Adrenal gland (tissue), 12 donors: ENCODE measurements around the gene NXPH3. TPM values are rescaled to one million over a fixed set of nuclear protein-coding genes. Genes with fewer than 3 reads are reported as not detected.

Experiments used
- DNase-seq, 7 donors: peaks; one replicate each; pipeline ENCODE4 v3.0.0-alpha.2; 2019 to 2020
- H3K27ac ChIP-seq, 5 donors: fragments of 200-600 bp; sonication (generic) in 4 of 5; 1 replicate in 3 of 5; 2 replicates in 2 of 5; pipeline versions ENCODE4 v1.5.1 to v1.8.0; 2016 to 2020; ENCODE audit warnings: mild to moderate bottlenecking in 1 of 5
- H3K27me3 ChIP-seq: fragments of 200-600 bp; 2 replicates; pipeline ENCODE4 v1.8.0; 2021
- H3K36me3 ChIP-seq, 2 donors: fragments of 200-600 bp; replicated peaks in 1 of 2; 1 replicate in 1 of 2; 2 replicates in 1 of 2; pipeline versions ENCODE4 v1.5.1 to v1.8.0; 2018 to 2022
- H3K4me1 ChIP-seq, 2 donors: fragments of 200-600 bp; replicated peaks in 1 of 2; 1 replicate in 1 of 2; 2 replicates in 1 of 2; pipeline versions ENCODE4 v1.5.1 to v1.8.0; 2018 to 2021
- H3K4me3 ChIP-seq, 4 donors: fragments of 200-600 bp; sonication (generic) in 3 of 4; one replicate each; pipeline ENCODE4 v1.5.1; 2016 to 2018
- H3K9me3 ChIP-seq, 3 donors: fragments of 200-600 bp; sonication (generic) in 1 of 3; replicated peaks in 1 of 3; 1 replicate in 2 of 3; 2 replicates in 1 of 3; pipeline versions ENCODE4 v1.5.1 to v1.8.0; 2016 to 2021
- POLR2A ChIP-seq, 2 donors: fragments of 450-650 bp; IDR thresholded peaks; one replicate each; pipeline ENCODE4 v1.6.1; 2017; ENCODE audit warnings: antibody characterized with exemption in 2 of 2, mild to moderate bottlenecking in 2 of 2, moderate library complexity in 1 of 2
- WGBS, 4 donors: extraction: QIAGEN DNeasy Blood & Tissue Kit in 2 of 4; methylation state at CpG; one replicate each; pipeline versions ENCODE4 v1.1.5 to v1.1.7; 2013 to 2017; 5-methylcytosine and 5-hydroxymethylcytosine counted together
- intact Hi-C, 2 donors: fragments of 100-400 bp; cut with DNase I; formaldehyde crosslinking; loops; one replicate each; pipeline versions ENCODE4 v1.14.1 to v1.15.0; 2022 to 2023
- polyA plus RNA-seq, 3 donors: library from polyadenylated mRNA; stranded (reverse); fragments of 200-250 nt in 2 of 3; fragments of 350-450 nt in 1 of 3; fragmentation: Illumina TruSeq in 1 of 3; extraction: RNeasy Lipid Tissue Mini Kit (QIAGEN cat#74804) in 1 of 3; gene quantifications; one replicate each; pipeline ENCODE4 v1.2.3, GENCODE V29; 2013 to 2014
- total RNA-seq, 9 donors: library from RNA; depleted of rRNA in 4 of 9; stranded (reverse); fragments of >200 nt in 4 of 9; fragments of 120-200 nt in 1 of 9; fragmentation: NEBNext Ultra II Directional in 1 of 9; extraction: Animal tissue kit (Norgen Biotek cat#: 25700) in 1 of 9; gene quantifications; one replicate each; pipeline versions ENCODE4 v1.1.0 to v1.2.4, GENCODE V29; 2013 to 2023
- TF ChIP-seq, protein P1 (sequence below), 6 experiments: fragments of 450-650 bp in 4 of 6; fragments of 200-600 bp in 2 of 6; sonication (generic) in 1 of 6; IDR thresholded peaks; 1 replicate in 5 of 6; 2 replicates in 1 of 6; pipeline versions ENCODE4 v1.5.1 to v1.8.0; 2016 to 2021; ENCODE audit warnings: antibody characterized with exemption in 6 of 6, mild to moderate bottlenecking in 2 of 6, moderate library complexity in 1 of 6
- donor health status: healthy with polysubstance abuse.
- donor health status: Bipolar disorder and iron deficiency.
- donor health status: DM: yes; HTN: yes; CAD: no.
- donor health status: DM: no; HTN: no; CAD: no.
- donor health status: DM: no; HTN: no; CAD: no.
- donor health status: DM: yes; HTN: yes; CAD: no.

The NXPH3 gene
- total and polyA plus RNA-seq, 12 donors: 0.30 to 6.1 (median 1.2) TPM

DNA sequence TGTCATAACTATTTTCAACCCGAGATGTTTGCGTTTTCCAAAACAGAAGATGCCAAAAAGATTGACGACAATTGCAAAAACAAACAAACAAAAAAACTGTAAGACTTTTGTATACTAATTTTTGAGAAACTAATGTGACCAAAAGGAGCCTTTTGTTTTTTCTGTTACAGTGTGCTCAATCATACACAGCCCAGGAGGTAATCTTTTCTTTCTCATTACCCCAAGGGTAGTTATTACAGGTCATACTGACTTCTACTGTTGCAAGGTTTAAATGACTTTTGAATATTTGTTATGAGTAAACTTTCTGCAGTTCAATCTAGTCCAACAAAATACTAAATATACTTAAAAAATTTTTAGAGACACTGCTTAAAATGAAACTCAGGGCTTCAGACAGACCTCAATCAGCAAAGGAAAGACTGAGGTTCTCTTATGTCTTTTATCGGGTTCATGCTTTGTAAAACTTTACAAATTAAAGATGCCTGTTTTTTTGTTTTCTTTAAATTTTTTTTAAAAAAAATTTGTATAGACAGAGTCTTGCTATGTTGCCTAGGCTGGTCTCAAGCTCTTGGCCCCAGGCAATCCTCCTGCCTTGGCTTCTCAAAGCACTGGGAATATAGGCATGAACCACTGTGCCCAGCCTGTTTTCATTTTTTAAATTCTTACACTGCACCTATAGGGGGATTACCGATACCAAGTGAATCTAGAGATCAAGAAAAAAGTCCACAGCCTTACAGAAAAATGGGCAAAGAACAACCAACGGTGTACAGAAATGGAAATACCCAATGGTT is 54.6 kb downstream of the NXPH3 start:
- no peak for DNase-seq
- no peaks in the 10 kb centered on the region for H3K27me3 ChIP-seq
- H3K9me3 ChIP-seq: no peaks in the 10 kb centered on the region
- H3K4me3 ChIP-seq: no peak overlapping the region
- H3K27ac ChIP-seq: no peak overlapping the region
- peaks cover 0 to 3% of the 10 kb centered on the region in 2 donors for H3K36me3 ChIP-seq
- intact Hi-C loops: no loop called here
- 72 to 83% (median 79%) methylated on average over 6 of the region's 6 CpGs for WGBS, 4 donors
- no peak for TF ChIP-seq POLR2A (IDR thresholded peaks at IDR 0.05)
- TF ChIP-seq, protein P1, sequence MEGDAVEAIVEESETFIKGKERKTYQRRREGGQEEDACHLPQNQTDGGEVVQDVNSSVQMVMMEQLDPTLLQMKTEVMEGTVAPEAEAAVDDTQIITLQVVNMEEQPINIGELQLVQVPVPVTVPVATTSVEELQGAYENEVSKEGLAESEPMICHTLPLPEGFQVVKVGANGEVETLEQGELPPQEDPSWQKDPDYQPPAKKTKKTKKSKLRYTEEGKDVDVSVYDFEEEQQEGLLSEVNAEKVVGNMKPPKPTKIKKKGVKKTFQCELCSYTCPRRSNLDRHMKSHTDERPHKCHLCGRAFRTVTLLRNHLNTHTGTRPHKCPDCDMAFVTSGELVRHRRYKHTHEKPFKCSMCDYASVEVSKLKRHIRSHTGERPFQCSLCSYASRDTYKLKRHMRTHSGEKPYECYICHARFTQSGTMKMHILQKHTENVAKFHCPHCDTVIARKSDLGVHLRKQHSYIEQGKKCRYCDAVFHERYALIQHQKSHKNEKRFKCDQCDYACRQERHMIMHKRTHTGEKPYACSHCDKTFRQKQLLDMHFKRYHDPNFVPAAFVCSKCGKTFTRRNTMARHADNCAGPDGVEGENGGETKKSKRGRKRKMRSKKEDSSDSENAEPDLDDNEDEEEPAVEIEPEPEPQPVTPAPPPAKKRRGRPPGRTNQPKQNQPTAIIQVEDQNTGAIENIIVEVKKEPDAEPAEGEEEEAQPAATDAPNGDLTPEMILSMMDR (IDR thresholded peaks at IDR 0.05): no peak
- H3K4me1 ChIP-seq: peaks cover 30 to 71% of the 10 kb centered on the region in 2 donors

DNA sequence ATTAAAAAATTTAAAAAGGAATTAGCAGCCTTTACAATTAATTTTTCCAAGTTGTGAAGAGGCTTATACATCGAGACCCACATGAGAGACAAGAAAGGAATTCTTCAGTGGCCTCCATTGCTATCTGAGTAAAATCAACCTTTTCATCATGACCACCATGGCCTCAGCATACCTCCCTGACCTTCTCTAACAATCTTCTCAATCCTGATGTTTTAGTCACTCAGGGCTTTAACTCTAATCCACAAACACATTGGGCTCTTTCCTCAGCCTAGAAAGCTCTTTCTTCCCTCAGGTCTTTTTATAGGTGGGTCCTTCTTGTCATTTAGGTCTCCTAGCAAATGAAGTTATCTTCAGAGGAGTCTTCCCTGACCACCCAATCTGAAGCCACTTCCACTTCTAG is 55.8 kb downstream of the NXPH3 start:
- Histone ChIP-seq H3K27ac (no peak overlapping the region), H3K4me1 (peaks cover 31 to 82% of the 10 kb centered on the region in 2 donors), H3K27me3 (no peaks in the 10 kb centered on the region), H3K4me3 (no peak overlapping the region), H3K36me3 (no peaks in the 10 kb centered on the region), H3K9me3 (no peaks in the 10 kb centered on the region)
- intact Hi-C loops: no loop called here
- WGBS, 4 donors: 94 to 100% (median 96%) methylated on average over 1 of the region's 1 CpG
- DNase-seq: no peak
- no peak for TF ChIP-seq POLR2A (IDR thresholded peaks at IDR 0.05)
- TF ChIP-seq, protein P1 (IDR thresholded peaks at IDR 0.05): no peak

Other genes with a start within 250 kb of the NXPH3 start
- 10 to 100 TPM; 39.1 to 58.7 (median 49.6) TPM for gene ZNF652, start 213.6 kb upstream of the NXPH3 start, total RNA-seq
- gene ZNF652, start 213.6 kb upstream of the NXPH3 start, polyA plus RNA-seq: 10 to 100 TPM; 22.7 to 52.8 (median 39.3) TPM
- 100 to 1,000 TPM in 7 of 9 donors, 10 to 100 TPM in 2; 80.7 to 183 (median 136) TPM for gene PHB1, start 161.0 kb upstream of the NXPH3 start, total RNA-seq
- gene PHB1, start 161.0 kb upstream of the NXPH3 start, polyA plus RNA-seq: 100 to 1,000 TPM in 2 of 3 donors, 10 to 100 TPM in 1; 66.4 to 222 (median 101) TPM
- gene NGFR, start 80.6 kb upstream of the NXPH3 start, total RNA-seq: 10 to 100 TPM in 8 of 9 donors, 1 to 10 TPM in 1; 4.2 to 77.8 (median 27.7) TPM
- gene NGFR, start 80.6 kb upstream of the NXPH3 start, polyA plus RNA-seq: 10 to 100 TPM; 14.0 to 25.5 (median 21.8) TPM
- gene SPOP, start 102.2 kb downstream of the NXPH3 start, total RNA-seq: 10 to 100 TPM; 44.0 to 86.4 (median 59.1) TPM
- 10 to 100 TPM; 22.4 to 47.8 (median 33.6) TPM for gene SPOP, start 102.2 kb downstream of the NXPH3 start, polyA plus RNA-seq
- gene SLC35B1, start 132.1 kb downstream of the NXPH3 start, total RNA-seq: 10 to 100 TPM; 20.9 to 87.9 (median 37.4) TPM
- 10 to 100 TPM; 41.6 to 87.2 (median 45.9) TPM for gene SLC35B1, start 132.1 kb downstream of the NXPH3 start, polyA plus RNA-seq
- gene FAM117A, start 188.3 kb downstream of the NXPH3 start, total RNA-seq: 10 to 100 TPM in 6 of 9 donors, 1 to 10 TPM in 3; 4.6 to 16.3 (median 11.2) TPM
- 1 to 10 TPM; 4.6 to 9.6 (median 6.0) TPM for gene FAM117A, start 188.3 kb downstream of the NXPH3 start, polyA plus RNA-seq
- gene KAT7, start 212.8 kb downstream of the NXPH3 start, total RNA-seq: 10 to 100 TPM; 27.5 to 54.7 (median 42.8) TPM
- 10 to 100 TPM in 1 of 3 donors, 1 to 10 TPM in 2; 5.2 to 32.5 (median 5.9) TPM for gene KAT7, start 212.8 kb downstream of the NXPH3 start, polyA plus RNA-seq